UCSD-AML1 (cell line): ENCODE results near the gene CHD3.
"Not testable (repeated sequence)": the region's sequence is repeated elsewhere in the genome, so short reads cannot be mapped to it uniquely, and the experiment has no call there.

Experiments
- DNase-seq: peaks from one replicate; lab custom pipeline; 2025; ENCODE audit not compliant: unreplicated experiment; lab: John Stamatoyannopoulos, UW

CHD3 gene

DNA sequence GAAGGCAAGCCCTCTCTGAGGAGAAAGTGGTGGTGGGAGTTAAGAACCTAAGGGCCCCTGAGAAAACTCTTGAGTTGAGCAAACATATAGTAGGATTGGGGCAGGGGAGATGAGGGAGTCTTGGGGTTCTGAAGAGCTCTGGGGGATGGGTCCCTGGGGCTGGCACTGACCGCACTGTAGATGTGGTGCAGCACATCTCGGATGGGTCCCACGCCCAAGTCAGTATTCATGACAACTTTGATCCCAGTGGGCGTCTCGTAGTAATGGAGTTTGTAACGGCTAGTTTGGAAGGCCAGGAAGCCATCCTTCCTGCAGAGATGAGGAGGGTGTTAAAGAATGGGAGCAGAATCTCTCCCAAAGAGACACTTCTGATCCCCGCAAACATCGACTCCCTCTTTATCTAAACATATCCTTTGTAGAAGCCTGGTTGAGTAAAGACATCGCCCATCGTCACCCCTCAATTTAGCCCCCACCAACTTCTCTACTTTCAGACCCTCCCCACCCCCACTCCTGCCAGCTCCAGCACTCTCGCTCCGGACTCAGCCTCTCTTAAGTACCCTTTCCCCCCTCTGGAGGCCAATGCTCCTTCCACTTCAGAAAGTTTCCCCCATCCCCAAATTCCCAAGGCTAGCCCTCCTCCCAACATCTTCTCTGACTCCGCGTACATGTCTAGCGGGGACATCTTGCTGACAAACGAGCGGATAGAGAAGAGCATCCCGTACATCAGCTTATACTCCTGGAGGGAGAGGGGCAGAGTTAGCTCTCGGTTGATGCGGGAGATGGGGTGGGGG lies 42.4 kb downstream of the CHD3 start:
- no peak for DNase-seq

DNA sequence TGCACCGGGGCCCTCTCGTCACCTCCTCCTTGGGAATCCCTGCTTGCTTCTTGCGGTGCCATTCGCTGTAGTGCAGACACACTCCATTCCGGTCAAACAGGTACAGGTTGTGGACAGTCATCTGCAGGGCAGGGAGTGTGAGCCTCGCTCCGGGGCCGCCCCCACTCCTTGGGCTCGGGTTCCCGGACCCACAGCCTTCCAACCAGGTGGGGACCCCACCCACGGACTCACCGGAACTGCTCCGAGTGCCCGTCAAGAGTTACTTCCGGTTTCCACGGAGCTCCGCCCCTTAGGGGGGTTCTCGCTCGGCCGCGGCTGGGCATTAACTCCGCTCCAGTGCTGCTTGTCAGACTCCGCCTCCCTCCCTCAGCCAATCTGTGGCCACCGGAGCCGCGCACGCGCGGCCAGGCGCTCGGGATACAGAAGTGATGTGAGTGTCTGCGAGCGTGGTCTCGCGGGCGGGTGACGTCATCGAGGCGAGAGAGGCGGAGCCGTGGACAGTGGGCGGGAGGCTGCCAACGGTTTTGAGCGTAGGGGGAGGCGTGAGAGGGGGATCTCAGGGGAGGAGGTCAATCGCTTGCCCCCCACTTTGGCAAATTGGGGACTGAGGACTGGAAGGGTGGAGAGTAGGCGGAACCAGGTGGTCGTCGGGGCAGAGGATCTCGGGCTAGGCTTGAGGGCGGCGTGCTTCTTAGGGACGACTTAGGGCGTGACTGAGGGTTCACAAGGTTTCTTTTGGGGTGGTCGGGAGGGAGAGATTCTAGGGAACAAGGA lies 43.3 kb downstream of the CHD3 start, which contains the start of the genes CNTROB and TRAPPC1:
TSS of gene CNTROB (plus strand) at position 498 of the 774 bp plus-strand sequence. CDS start 874 bp downstream, outside the sequence.
TSS of gene TRAPPC1 (minus strand) at position 238 of the 774 bp plus-strand sequence. CDS start at position 121, 117 bp downstream.
- DNase-seq = peak; percentile 99

DNA sequence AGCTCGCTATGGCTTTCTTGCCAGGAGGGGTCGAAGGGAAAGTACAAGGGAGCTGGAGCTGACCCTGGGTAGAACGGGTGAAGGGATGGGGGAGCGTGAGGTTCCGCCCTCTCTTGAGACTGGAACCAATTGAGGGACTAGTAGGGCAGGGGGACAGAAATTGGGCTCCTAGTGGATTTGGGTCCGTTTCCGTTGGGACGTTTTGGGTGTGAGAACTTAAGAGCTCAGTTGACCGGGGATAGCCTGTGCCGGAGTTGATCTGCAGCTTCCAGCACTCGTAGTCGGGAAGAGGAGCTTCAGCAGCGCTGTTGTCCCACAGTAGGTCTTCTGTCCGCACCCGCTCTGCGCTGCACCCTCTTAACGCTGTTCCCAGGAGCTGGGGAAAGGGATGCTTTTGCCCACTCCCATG lies 43.9 kb downstream of the CHD3 start:
- DNase-seq = no peak

DNA sequence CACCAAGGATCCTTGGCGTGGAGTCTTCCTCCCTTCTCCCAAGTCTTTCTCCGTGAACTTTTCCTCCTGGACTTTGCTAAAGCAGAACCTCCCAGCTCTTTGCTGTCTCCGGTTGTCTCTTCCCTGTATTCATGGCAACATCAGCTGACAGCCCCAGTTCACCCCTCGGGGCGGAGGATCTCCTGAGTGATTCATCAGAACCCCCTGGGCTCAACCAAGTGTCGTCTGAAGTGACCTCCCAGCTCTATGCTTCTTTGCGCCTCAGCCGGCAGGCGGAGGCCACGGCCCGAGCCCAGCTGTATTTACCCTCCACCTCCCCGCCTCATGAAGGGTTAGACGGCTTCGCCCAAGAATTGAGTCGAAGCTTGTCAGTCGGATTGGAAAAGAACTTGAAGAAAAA lies 44.4 kb downstream of the CHD3 start:
- DNase-seq = peak; percentile 33

DNA sequence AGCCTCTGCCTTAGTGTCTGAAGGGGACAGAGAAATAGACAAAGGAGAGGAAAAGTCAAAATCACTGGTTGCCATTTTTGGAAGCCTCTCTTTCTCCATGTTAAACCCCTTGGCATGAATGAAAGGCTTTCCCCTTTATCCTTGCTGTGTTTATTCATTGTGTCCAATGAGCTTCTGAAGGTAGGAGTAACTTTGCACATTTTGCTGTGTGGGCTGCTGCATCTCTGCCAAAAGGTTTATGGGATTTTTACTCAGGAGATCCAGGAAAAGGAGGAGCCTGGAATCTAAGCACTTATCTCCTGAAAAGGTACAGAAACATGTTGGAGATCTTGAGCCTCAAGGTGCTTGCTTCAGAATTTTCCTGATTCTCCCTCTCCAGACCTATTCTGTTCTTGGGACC lies 47.3 kb downstream of the CHD3 start:
- DNase-seq = no peak

DNA sequence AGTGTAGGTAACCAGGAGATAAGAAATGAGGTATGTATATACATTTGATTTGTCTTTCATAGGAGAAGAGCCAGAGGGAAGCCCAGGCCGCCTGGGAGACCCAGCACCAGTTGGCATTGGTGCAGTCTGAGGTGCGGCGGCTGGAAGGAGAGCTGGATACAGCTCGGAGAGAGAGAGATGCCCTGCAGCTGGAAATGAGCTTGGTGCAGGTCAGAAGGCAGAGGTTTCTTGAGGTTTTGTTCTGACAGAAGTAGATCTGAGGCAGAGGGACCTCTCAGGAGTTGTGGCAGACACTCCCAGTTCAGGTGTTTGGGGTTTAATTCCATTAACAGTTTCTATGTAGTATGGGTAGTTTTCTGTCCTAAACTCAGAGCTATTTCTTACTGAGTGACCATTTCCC lies 51.4 kb downstream of the CHD3 start:
- DNase-seq = no peak

DNA sequence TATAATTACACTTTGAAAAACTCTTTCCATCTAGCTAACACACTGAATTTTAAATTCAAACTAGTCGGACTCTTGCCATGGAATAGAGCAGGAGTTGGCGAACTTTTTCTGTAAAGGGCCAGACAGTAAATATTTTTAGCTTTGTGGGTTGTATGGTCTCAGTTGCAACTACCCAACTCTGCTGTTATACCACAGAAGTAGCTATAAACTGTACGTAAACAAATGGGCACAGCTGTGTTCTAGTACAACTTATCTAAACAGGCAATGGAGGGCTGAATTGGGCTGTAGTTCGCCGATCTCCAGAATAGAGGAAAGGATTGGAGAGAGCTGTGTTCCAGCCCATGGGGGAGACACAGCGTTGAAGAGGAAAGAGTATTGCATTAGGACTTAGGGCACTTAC lies 52.2 kb downstream of the CHD3 start:
- no peak for DNase-seq

DNA sequence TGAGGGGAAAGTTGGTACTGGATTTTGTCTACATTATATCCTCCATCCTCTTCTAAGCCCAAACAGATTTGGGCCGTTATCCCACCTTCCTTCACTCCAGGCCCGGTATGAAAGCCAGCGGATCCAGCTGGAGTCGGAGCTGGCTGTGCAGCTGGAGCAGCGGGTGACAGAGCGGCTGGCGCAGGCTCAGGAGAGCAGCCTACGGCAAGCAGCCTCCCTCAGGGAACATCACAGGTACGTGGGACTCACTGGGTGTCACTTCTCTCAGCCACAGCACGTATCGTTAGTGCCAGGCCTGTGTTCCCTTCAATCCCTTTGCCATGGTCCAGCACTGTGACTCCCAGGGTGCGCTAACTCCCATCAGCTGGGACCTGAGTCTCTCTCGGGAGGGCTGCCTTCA lies 54.7 kb downstream of the CHD3 start:
- DNase-seq = no peak

DNA sequence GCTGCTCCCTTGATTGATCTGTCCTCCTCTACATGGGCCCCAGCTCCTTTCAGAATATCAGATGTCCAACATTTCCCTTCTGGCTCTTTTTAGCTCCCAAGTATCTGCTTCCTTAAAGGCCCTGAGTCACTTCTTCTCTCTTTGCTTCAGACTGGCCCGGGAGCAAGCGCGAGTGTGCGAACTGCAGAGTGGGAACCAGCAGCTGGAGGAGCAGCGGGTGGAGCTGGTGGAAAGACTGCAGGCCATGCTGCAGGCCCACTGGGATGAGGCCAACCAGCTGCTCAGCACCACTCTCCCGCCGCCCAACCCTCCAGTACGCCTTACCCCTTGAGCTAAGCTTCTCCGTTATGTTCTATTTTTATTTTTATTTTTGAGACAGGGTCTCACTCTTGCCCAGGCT lies 55.7 kb downstream of the CHD3 start:
- DNase-seq = no peak

DNA sequence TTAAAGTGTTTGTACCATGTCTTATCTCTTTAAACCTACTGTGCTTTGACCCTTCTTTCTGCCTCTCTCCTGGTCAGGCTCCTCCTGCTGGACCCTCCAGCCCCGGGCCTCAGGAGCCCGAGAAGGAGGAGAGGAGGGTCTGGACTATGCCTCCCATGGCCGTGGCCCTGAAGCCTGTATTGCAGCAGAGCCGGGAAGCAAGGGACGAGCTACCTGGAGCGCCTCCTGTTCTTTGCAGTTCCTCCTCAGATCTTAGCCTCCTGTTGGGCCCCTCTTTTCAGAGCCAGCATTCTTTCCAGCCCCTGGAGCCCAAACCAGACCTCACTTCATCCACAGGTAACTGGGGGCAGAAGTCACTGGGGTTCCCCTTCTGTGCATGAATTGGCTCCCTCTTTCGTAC lies 57.1 kb downstream of the CHD3 start:
- DNase-seq = no peak

DNA sequence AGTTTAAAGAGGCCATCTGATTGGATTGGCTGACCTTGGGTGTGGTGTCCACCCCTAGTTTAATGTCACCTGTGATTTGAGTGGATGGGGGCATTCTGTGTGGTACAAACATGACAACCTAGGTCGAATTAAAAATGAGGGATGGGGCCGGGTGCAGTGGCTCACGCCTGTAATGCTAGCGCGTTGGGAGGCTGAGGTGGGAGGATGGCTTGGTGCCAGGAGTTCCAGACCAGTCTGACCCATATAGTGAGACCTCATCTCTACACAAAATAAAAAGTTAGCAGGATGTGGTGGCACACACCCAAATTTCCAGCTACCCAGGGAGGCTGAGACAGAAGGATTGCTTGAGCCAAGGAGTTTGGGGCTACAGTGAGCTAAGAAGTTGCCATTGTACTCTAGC lies 57.9 kb downstream of the CHD3 start:
- DNase-seq = no peak

DNA sequence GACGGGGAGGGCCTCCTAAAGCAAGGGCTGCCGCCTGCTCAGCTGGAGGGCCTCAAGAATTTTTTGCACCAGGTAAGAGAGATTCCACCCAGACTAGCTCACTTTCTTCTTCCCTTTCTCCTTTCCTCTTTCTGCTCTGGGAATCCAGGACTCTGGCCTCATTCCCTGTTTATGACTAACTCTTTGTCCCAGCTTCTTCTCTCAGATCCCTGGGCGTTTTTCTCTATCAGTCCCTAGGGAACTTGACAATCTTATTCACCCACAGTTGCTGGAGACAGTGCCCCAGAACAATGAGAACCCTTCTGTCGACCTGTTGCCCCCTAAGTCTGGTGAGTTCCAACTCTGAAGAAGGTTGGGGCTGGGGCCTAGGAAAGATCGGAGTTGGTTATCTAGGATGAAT lies 59.1 kb downstream of the CHD3 start:
- no peak for DNase-seq

DNA sequence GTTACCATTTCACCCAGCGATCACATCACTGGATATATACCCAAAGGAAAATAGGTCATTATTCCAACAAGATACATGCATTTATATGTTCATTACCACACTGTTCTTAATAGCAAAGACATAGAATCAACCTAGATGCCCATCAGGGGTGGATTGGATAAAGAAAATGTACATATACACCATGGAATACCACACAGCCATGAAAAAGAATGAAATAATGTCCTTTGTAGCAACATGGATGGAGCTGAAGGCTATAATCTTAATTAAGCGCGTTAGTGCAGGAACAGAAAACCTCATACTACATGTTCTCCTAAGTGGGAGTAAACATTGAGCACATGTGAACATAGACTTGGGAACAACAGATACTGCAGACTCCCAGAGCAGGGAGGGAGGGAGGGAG lies 62.0 kb downstream of the CHD3 start:
- DNase-seq = no peak

DNA sequence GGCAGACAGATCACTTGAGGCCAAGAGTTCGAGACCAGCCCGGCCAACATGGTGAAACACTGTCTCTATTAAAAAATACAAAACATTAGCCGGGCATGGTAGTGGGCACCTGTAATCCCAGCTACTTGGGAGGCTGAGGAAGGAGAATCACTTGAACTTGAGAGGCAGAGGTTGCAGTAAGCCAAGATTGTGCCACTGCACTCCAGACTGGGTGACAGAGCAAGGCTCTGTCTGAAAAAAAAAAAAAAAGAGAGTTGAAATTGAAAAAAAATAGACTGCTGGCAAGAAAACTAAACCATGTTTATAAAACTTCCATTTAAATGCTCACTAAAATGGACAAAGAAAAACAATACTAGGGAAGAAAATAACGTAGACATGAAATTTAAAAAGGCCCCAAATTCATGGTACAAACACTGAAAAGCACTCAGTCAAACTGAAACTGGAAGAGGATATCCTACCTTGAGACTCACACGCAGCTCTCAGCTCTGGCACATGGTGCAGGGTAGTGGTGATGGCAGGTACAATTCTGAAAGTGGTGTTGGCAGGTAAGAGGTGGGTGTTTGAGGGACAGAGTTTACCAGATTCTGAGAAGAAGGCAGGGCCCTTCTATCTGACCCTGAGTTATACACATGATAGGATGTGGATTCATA lies 62.7 kb downstream of the CHD3 start:
- no peak for DNase-seq

DNA sequence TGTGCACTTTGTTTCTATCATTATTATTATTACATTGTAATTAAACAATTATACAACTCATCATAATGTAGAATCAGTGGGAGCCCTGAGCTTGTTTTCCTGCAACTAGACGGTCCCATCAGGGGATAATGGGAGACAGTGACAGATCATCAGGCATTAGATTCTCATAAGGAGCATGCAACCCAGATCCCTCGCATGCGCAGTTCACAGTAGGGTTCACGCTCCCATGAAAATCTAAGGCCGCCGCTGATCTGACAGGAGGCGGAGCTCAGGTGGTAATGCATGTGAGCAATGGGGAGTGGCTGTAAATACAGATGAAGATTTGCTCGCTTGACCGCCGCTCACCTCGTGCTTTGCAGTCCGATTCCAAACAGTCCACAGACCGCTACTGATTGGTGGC lies 64.7 kb downstream of the CHD3 start:
- not testable (repeated sequence) for DNase-seq

DNA sequence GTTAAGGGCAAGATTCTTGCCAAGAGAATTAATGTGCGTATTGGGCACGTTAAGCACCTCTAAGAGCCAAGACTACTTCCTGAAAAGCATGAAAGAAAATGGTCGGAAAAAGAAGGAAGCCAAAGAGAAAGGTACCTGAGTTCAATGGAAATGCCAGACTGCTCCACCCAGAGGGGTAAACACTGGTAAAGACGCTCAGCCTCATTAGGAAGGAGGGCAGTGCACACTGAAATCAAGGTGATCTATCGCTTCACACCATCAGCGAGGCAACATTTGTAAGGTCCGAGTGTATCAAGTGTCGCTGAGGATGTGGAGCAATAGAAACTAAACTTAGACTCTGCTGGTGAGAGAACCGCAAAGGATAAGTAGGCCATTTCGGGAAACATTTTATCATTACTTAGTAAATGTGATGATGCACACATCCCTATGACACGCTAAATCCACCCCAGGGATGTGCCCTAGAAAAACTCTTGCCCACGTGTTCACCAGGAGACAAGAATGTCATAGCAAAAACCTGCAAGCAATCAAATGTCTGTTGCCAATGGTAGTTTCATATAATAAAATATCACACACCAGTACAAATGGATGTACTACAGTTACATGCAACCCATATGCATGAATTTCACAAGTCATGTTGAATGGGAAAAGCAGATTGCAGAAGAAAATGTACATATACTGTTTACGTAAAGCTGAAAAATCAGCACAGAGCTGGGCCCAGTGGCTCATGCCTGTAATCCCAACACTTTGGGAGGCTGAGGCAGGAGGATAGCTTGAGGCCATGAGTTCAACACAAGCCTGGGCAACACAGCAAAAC lies 67.0 kb downstream of the CHD3 start:
- no peak for DNase-seq

DNA sequence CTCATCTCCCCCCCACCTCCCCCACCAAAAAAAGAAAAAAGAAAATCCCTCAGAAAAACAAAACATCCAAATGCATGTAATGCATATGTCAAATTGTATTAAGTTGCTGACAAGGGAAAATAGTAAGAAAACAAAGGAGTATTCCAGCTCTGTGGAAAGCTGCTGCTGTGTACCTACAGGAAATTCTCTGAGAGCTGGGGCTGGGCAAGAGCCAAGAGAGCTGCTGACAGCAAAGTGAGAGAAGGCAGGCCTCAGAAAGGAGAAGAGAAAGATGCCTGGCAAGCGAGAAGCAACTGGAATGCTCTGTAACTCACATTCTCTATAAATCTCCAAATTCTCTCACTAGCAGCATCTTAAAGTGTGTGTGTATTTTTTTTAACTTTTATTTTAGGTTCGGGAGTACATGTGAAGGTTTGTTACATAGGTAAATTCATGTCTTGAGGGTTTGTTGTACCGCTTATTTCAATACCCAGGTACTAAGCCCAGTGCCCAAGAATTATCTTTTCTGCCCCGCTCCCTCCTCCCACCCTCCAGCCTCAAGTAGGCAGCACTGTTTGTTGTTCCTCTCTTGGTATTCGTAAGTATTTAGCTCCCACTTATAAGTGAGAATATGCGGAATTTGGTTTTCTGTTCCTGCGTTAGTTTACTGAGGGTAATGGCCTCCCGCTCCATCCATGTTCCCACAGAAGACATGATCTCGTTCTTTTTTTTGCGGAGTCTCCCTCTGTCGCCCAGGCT lies 67.8 kb downstream of the CHD3 start:
- no peak for DNase-seq

DNA sequence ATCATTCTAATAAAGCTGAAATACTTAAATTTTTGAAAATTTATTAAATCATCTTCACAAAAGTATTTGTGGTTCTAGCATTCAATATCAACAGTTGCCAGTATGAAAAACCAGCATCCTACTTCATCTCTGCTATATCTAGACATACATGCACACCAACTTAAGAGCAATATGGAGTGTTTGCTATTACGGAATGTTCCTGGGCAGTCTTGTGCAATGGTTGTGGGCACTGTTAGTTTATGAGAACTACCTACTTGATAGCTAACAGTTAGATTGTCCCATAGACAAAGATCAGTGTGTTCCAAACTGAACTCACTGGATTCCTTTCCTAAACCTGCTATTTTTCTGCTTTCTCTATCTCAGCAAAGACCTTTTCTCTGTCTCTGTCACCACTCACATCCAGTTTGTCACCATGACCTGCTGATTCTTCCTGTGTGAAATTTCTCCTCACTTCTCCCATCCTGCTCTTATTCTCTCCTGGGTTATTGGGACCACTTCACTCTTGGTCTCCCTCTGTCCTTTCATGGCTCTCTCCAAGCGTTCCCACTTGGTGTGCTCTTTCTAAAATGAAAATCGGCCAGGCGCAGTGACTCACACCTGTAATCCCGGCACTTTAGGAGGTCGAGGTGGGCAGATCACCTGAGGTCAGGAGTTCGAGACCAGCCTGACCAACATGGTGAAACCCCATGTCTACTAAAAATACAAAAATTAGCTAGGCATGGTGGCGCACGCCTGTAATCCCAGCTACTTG lies 71.1 kb downstream of the CHD3 start:
- DNase-seq = no peak

DNA sequence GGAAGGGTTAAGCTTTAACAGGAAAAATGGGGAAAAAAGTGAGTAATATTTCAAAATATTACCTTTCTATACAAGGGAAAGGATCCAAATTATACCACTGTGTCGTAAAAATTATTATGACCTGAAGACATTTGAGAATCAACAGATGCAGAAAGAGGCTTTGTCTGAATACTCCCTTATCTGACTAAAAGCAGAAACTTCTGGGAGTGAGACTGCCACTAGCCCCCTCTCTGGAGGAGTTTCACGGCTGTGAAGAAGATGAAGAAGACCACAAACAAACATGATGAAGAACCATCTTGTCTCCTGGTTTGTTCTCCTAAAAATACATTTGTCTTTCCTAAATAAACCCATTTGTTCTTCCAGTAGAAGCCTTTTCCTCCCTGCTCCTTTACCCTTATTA lies 72.8 kb downstream of the CHD3 start:
- no peak for DNase-seq
